Skin epidermis (tissue), 12 donors: ENCODE results near the gene POLR1A.

Experiments used
- H3K27ac ChIP-seq, 21 experiments: fragments of 200-600 bp; sonication (generic) in 11 of 21; one replicate each; pipeline ENCODE4 v1.5.0; 2020; ENCODE audit warnings: mild to moderate bottlenecking in 3 of 21, inconsistent platforms in 2 of 21, moderate library complexity in 2 of 21
- H3K4me3 ChIP-seq, 7 experiments: fragments of 200-600 bp; sonication (generic) in 2 of 7; one replicate each; pipeline ENCODE4 v1.5.0; 2020; ENCODE audit warnings: inconsistent platforms in 2 of 7, mild to moderate bottlenecking in 2 of 7, moderate library complexity in 1 of 7

The POLR1A gene

DNA sequence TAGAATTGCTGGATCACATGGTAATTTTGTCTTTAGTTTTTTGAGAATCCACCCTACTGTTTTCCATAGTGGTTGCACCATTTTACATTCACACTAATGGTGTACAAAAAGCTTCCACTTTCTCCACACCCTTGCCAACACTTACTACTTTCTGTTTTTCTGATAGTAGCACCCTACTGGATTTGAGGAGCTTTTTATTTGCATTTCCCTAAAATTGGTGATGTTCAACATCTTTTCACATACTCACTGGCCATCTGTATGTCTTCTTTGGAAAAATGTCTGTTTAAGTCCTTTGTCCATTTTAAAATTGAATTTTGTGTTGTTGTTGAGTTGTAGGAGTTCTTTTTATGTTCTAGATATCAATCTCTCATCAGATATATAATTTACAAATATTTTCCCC lies 3.5 kb downstream of the POLR1A start:
- no peak overlapping the region for H3K4me3 ChIP-seq
- H3K27ac ChIP-seq: no peak overlapping the region

DNA sequence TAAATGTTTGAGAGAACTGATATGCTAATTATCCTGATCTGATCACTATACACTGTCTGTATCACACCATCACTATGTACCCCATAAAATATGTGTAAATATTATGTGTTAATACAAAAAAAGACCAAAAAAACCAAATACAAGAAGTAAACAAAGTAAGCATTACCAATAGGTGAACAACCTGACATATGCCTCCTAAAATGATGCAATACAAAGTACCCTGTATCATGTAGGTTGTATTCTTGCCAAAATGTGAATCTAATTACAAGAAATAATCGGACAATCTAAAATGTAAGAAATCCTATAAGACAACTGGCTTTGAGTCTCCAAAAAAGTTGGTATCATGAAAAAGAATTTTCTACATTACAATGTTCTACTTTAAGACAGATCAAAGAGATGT lies 7.8 kb downstream of the POLR1A start:
- H3K27ac ChIP-seq: no peak overlapping the region
- H3K4me3 ChIP-seq: no peak overlapping the region

DNA sequence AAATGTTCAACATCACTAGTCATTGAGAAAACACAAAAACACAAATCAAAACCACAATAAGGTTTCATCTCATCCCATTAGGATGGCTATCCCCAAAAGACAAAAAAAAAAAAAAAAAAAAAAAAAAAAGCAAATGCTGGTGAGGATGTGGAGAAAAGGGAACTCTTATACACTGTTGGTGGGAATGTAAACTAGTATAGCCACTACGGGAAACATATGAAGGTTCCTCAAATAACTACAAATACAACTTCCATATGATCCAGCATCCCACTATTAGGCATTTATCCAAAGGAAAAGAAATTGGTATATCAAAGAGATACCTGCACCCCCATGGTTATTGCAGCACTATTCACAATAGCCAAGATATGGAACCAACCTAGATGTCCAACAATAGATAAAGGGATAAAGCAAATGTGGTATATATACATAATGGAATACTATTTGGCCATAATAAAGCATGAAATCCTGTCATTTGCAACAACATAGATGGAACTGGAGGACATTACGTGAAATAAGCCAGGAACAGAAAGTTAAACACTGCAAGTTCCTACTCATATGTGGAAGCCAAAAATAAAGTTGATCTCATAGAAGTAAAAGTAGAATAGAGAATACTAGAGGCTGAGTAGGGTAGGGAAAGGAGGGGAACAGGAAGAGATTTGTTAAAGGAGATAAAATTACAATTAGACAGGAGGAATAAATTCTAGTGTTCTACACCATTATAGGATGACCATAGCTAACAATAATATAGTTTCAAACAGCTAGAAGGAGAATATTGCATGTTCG lies 8.4 kb downstream of the POLR1A start:
- no peak overlapping the region for H3K4me3 ChIP-seq
- H3K27ac ChIP-seq: no peak overlapping the region

DNA sequence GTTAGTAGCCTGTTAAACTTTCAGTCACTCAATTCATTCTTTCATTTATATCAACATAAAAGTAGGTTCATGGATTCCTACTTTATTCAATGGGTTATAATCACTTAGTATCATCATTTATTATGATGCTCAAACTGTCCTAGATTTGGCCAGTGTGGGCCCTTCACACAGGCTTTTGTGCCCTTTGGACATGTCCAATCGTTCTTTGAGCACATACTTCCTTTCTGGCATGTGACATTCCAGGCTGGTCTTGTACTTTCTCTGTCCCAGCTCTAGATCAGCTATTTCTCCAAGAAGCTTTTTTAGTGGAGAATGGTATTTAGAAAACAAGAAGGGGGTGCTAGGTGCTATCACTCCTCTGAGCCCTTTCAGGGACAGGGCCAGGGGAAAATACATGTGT lies 11.5 kb downstream of the POLR1A start:
- Histone ChIP-seq H3K4me3 (no peak overlapping the region), H3K27ac (no peak overlapping the region)

DNA sequence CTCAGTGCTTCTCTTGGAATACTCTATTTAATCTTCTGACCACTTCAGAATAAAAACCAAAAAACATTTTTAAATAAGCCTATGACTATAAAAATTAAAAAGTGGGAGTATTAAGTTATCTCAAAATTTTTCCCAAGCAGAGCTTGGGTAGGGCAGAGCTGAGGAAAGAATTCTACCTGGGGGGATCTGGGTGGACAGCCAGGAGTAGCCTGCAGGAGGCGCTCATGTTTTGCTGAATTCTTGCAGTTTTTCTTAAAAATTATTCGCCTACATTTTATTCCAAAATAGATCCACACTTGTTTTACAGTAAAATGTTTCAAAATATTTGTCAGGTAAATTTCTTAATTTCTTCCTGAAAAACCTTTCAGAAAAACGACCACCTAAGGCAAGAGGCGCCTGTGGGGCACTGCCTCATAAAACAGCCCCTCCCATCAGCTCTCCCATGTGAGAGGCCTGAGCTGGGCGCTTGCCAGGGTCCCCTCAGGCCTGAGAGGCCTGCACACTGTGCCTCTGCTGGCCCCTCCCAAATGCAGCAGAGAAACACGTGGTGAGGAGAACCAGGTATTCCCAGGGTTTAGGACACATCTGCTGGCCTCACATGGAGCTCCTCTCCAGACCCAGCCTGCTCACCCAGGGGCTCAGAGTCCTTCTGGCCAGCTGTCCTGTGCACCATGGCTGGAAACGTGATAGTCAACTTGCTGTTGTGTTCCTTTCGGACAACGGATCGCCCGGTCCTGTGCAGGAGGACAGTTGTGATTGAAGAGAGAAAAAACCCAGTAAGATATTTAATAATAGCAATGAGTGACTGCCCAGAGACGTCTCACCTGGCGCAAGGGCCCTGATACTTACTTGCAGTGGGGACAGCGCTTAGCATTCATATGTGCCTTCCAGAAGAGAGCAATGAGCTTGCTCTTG lies 17.5 kb downstream of the POLR1A start:
- Histone ChIP-seq H3K27ac (no peak overlapping the region), H3K4me3 (no peak overlapping the region)

DNA sequence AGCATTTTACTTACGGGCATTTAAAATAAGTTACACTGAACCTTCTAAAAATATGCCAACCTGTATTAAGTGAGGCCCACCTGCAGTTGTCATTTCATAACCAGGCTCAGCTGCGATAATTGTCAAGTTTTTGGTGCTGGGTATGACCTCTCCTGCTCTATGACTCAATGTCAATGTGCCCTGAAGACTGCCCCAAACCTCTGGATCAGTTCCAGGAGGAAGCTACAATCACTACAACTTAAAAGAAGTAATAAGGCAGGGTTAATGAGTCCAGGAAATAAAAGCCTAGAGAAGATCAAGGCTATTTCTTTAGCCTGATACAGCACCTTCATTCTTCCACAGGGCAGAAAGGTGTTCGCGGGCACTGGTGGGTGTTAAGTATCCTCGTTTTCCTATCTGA lies 22.9 kb downstream of the POLR1A start:
- Histone ChIP-seq H3K4me3 (no peak overlapping the region), H3K27ac (no peak overlapping the region)

DNA sequence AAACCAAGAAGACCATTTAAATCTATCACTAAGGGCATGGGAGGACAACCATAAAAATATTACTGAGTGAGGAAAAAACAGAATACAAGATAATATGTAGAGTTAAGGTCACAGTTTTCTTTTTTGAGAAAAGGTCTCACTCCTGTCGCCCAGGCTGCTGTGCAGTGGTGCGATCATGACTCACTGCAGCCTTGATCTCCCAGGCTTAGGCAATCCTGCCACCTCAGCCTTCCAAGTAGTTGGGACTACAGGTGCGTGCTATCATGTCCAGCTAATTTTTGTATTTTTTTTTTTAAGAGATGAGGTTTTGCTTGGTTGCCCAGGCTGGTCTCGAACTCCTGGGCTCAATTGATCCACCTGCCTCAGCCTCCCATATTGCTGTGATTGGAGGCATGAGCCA lies 24.0 kb downstream of the POLR1A start:
- Histone ChIP-seq H3K4me3 (no peak overlapping the region), H3K27ac (no peak overlapping the region)

DNA sequence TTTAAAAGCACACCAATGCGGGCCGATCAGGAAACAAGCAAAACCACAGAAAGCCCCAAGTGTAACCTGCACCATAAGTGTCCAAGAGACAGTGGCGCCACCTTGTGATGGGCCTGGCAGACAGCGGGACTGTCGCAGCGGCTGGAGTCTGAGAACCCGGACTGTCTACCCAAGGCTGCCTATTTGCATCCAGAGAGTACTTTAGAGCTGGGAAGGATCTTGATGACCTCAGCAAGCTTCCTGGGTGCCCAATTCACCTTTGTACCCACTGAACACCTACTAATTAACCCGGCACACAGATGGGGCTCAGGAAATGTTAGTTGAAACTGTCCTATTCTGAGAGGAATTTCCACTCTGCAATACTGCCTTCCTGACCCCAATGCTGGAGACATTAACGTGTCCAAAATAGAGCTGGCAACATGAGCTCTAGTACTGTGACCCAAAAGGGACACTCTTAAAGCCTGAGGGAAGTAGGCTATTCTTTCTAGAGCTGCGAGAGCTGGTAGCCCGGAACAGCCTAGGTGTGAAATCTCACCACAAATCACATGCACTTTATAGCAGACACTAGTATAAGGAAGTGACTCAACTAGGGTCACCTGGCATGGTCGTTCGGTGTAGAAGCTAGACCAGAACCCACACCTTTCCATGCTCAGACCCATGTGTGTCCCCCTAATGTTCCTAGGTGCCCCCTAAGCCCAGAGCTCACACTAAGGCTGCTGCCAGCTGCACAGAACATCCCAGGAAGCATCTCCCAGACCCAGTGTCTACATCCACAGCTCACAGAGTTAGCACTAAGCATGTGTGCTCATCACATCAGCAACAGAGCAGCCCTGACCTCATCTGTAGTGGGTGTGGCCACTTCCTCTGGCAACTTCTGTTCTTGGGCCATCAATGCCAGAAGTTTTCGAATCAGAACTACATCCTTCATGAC lies 25.4 kb downstream of the POLR1A start:
- peak overlapping the region in 8 of 21 experiments; percentile 6 to 78 (median 26) for H3K27ac ChIP-seq

DNA sequence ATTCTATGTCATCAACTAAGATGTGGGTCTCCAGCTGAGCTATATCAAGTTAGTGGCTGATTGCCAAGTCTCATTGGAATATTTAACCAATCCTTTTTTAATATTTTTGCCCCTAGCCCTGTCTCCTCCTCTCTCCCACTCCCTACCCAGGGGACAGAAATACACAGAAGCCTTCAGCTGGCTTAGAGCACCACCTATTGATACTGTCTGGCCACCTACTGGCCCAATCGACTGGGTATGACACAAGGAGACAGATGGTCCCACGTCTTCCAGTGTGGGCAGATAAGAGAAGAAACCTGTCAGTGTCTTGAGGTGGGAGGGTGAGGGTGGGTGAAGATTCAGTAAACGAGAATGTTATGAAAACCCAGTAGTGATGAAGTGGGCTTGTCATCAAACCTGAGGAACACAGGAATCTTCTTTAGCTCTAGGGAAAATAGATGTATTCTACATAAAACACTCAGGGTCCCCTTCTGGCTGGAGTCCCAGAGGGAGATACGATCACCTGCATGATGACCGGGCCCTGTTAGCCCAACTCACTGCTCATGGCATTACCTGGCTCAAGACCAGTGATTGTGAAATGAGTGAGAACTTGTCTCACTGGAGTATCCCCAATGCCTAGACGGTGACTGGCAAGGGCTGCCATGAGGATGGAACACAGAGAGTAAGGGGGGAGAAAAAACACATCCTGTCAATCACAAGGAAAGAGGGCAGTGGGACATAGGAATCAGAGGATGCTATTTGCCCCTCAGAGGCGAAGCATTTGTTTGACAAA lies 26.7 kb downstream of the POLR1A start:
- no peak overlapping the region for H3K4me3 ChIP-seq
- H3K27ac ChIP-seq: peak overlapping the region in 2 of 21 experiments; percentile 22 to 78

More for the DNA sequence above, 25.4 kb downstream of the POLR1A start:
- H3K4me3 ChIP-seq: no peak overlapping the region

DNA sequence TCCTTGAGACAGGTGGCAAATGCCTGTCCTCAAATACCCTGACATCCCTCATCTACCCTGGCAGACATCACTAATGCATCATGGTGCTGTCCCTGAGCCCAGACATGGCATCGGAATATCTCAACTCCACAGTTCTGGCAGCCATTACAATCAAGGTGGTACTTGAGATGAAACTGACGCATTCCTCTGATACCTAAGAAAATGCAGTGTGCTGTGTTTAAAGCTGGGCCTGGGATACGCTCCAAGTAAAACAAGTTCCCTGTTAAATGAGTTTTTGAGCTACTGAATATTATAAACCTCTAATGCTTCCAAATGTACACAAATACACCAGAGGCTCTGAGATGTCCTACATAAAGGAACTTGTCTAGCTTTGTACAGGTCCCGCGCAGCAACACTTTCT lies 29.8 kb downstream of the POLR1A start:
- no peak overlapping the region for H3K4me3 ChIP-seq
- H3K27ac ChIP-seq: no peak overlapping the region

DNA sequence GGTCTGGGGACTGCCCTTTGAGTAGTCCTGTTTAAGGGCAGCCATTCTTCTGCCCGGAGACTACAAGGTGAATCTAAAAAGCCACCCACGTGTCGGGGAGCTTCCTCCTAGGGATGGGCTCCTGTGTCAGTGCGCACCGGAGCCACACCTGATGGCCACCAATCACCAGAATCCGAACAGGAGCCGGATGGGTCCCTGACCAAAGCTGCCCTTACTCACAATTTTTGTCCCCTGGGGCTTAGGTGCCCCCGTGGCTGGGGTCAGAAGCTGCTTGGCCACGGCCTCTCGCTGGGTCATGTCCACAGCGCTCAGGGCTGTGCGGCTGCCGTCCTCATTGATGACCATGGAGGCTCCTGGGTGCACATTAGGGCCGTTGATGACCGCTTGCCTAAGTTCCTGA lies 30.9 kb downstream of the POLR1A start:
- Histone ChIP-seq H3K27ac (no peak overlapping the region), H3K4me3 (no peak overlapping the region)

DNA sequence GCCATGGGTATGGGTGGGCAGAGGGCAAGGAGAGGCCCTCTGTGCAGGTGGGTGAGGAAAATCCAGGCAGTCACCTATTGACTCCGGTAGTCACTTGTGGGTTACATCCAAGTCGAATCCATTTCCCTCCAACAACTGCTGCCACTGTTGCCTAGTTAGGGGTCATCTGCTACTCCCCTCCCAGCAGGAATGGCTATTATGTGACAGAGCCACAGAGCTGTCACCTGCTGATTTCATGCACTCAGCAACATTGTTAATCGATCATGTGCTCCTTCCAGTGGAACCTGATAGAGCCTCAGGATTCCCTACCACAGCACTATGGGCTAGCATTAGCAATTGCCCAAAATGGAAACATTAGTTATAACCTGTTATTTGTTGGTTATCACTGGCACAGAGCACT lies 31.4 kb downstream of the POLR1A start:
- no peak overlapping the region for H3K4me3 ChIP-seq
- H3K27ac ChIP-seq: no peak overlapping the region

DNA sequence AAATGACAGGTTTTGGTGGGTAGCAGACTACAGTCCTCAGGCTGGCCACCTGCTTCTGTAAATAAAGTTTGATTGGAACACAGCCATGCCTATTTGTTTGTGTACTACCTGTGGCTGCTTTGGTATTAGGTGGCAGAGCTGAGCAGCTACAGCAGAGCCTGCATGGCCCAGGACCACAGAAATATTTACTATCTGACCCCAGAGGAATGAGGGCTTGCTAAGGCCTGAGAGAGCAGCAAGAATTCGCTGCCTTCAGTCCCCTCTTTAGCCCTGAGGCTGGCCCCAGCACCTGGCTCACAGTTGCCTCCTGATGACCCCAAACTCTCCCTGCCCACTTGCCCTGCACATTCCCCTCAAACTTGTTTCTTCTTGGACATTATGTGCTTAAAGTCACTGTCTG lies 32.5 kb downstream of the POLR1A start:
- H3K27ac ChIP-seq: peak overlapping the region in 4 of 21 experiments; percentile 3 to 73 (median 62)
- no peak overlapping the region for H3K4me3 ChIP-seq

DNA sequence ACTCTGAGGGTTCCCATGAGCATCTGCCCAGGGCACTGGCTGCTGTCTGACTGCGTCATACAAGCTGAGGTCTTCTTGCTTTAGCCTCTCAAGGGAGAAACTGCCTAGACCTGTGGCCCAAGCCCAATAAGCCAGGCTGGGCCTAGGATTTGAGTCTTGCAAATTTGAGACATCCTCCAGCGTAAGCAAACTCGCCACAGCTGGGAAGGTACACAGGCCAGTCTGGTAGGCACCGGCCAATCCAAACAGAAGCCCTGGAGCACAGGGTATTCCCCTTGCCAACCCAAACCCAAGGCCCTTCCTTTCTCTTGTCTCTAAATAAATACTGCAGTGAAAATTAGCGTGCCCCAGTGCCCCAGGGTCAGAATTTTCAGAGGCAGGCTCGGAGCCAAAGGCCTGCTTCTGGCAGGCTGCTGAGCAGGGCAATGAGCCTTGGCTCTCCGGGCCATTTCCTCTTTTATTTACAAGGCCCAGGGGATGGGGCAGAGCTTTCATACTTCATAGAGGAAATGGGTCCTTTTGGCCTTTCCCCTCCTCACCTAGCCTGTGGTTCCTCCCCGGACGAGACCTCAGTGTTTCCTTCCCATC lies 33.3 kb downstream of the POLR1A start:
- Histone ChIP-seq H3K27ac (peak overlapping the region in 12 of 21 experiments; percentile 3 to 73 (median 55)), H3K4me3 (no peak overlapping the region)

DNA sequence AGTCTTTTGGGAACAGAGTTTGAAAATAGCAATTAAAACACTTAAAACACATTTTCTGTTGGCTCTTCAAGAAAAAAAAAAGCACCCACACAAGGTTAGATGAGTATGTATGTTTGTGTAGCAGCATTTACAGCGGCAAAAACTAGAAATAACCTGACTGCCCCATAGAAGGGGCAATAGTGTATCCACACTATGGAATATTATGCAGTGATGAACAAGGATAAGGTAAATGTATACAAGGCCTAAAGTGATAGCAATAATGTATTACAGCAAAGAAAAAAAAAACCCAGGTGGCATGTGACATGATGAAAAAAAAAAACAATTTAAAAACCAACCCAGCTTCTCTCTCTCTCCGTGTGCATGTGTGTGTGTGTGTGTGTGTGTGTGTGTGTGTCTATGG lies 34.8 kb downstream of the POLR1A start:
- H3K27ac ChIP-seq: no peak overlapping the region
- no peak overlapping the region for H3K4me3 ChIP-seq

DNA sequence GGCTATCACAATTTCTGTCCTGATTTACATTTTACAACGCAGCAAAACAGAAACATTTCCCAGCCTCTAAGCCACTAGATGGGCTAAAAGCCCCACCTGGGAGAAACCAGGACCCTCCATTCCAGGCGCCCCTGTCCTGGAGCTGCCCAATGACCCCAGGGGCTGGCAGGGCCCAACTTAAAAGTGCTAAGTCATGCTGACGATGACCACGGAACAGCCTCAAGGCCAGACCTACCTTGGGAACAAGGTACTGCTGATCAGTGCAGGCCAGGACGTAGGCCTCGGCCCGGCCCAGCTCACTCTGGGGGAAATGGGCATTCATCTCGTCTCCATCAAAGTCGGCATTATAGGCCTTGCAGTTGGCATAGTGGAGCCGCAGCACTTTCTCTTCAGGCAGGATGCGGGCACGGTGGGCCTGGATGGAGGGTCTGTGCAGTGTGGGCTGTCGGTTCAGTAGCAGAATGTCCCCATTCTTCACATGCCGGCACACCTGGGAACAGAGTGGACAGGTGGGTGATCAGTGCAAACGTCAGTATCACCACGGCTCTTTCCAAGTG lies 35.8 kb downstream of the POLR1A start:
- H3K27ac ChIP-seq: peak overlapping the region in 3 of 21 experiments; percentile 21 to 50 (median 41)
- no peak overlapping the region for H3K4me3 ChIP-seq

DNA sequence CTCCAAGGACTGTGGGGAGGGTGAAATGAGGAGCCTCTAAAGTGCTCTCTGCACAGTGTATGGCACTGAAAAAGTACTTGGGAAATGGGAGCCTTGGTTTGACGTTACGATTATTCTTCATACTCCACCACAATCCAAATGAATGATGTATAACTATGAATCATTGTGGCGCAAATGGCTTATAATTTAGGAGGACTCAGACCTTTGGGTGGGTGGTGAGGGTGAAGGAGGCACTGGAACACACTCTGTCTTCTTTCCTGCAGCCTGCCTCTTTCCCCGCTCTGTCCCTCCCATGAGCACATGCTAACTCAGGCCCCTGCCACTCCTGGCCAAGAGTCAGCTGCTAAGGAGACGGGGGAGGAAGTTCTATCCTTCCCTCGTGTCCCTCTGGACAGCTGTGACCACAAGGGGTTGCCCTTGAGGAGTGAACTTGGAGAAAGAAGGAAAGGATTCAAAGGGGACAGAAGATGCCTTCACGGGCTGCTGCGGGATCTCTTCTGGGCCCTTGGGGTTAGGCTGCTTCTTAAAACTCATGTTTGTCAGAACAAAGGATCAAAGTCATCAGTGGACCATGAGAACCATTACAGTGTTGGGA lies 36.5 kb downstream of the POLR1A start:
- H3K4me3 ChIP-seq: no peak overlapping the region
- peak overlapping the region in 7 of 21 experiments; percentile 18 to 65 (median 34) for H3K27ac ChIP-seq

DNA sequence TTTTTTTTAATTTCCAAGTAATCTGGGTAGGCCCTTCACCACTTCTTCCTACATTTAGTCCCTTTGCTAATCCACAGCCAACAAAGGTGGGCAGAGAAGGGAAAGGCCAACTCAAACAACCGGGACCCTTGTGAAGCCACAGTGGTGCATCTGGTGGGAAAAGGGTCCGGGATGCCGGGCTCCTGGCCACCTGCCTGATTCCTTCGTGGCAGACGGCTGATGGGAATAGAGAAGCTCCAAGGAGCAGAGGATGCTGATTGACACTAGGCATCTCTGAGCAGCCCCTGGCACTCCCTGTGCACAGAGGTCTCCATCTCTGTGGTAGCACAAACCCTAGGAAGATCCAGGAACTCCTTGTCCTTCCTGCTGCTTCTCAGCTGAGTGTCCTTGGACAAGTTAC lies 37.0 kb downstream of the POLR1A start:
- Histone ChIP-seq H3K4me3 (no peak overlapping the region), H3K27ac (peak overlapping the region in 10 of 21 experiments; percentile 7 to 65 (median 28))
